Stimulated activated CD4-positive, alpha-beta T cell treated with anti-CD3 and anti-CD28 coated beads, Interleukin-15, amount 100 ng/mL, for 48 hours (primary cell): ENCODE measurements around the gene PCDH1.

ENCODE experiments used
- DNase-seq, 2 donors: peaks; one replicate each; pipeline ENCODE4 v3.0.0-alpha.2; 2020; ENCODE audit warnings: low read depth in 2 of 2

The PCDH1 gene

GRCh38 chr5:141809380-141810096, 68.7 kb downstream of the PCDH1 start:
- DNase-seq, result no peak

DNA sequence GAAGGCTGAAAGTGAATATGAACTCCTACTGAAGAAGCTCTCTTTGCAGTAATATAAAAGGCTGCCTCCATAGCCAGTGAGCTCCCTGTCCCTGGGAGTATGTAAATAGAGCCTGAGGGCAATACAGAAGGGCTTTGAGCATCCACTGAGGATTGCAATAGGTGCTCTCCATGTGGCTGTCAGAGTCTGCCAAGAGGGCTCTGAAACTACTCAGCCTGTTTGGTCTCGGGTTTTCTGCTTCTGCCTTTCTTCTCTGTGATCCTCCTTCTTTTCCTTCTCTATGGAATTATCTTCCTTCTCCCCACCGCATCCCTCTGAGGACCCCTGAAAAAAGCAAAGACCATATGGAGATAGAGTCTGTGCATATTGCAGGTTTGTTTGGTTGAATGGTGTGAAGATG, 69.4 kb downstream of the PCDH1 start:
- DNase-seq, result no peak

- DNase-seq, result no peak
These were observed 70.5 kb downstream of the PCDH1 start for GRCh38 chr5:141807732-141808131.

DNA sequence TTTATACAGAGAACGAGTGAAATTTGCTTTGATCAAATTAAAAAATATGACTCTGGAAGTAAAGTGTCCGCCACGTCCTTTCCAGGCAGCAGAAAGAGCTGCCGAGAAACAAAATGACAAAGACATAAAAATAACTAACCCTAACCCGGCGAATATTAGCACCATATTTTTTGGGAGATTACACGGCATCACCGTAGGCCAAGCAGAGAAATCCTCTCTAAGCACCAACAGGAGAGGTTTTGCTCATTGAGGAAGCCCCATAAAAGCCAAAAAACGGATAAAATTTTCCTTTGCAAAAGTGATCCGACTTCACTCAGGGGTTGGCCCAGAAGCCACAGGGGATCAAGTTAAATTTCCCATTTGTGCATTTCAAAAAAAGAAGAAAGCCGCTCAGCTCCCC, 70.9 kb downstream of the PCDH1 start:
- no peak for DNase-seq

GRCh38 chr5:141806626-141807025, 71.6 kb downstream of the PCDH1 start:
- DNase-seq, result no peak

DNA sequence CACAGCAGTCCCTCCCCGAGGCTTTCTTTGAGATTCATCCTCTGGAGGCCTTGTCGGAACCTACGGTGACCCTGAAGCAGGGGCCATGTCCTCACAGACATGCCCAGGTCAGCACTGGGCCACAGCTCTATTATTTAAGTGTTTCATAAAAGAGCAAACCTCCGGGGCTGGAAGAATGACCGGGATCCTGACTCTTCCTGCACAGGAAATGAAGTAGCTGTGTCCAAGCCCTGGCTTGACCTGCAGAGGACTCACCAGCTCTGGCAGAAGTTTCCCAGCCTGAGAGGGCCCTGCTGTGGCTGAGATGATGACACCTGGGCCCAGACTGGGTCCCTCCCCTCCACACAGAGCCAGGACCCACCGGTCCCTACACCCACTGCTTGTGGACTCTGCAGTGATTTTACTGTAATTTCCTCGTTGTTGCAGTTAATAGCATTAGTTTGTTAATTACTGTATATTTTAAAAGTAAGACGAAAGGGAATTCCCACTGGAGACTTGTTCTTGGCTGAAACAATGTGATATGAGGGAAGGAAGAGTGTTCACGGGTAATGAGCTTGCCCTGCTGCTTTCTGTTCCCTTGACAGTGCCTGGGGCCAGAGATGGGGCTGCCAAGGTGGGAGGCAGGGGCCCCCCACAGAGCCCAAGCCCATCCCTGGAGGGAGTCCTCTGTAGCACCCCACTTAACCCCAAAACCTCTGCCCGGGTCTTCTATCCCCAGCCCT, 72.2 kb downstream of the PCDH1 start:
- DNase-seq, result no peak

DNA sequence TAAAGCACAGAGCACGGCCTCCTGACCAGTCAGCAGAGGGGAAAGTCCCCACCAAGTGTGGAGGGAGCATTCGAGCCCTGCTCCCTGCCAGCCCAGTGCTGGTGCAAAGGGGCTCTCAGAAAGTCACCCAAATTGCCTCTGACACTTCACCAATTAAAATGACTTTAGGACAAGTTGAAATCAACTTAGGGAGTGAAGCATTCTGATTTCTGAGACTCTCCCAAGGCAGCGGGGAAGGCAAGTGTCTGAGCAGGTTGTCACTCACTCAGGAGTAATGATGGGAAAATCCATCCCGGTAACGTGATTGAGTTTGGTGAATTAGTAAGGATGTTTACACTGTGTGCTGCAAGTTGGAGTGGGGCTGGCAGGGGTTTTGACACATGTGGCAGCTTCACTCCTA, 73.7 kb downstream of the PCDH1 start:
- DNase-seq, result no peak
